Psoas muscle (tissue), 8 donors: ENCODE measurements around the gene DOK1. TPM values are rescaled to one million over a fixed set of nuclear protein-coding genes. Genes with fewer than 3 reads are reported as not detected.

Experiments used
- ATAC-seq, 4 donors: fragments of 200-7000 bp; cut with Tn5 transposase; one replicate each; pipeline ENCODE4 v1.9.1; 2020; ENCODE audit warnings: moderate library complexity in 3 of 4, mild to moderate bottlenecking in 2 of 4
- DNase-seq, 2 donors: peaks; one replicate each; pipeline ENCODE4 v3.0.0-alpha.2; 2020
- H3K27ac ChIP-seq: fragments of 200-600 bp; one replicate; pipeline ENCODE4 v1.8.0; 2022
- H3K27me3 ChIP-seq, 3 donors: fragments of 200-600 bp in 1 of 3; one replicate each; pipeline versions ENCODE4 v1.6.1 to v1.8.0; 2013 to 2022; ENCODE audit warnings: low read length in 2 of 3, mild to moderate bottlenecking in 2 of 3, moderate library complexity in 1 of 3; ENCODE audit not compliant: insufficient read depth in 3 of 3
- H3K36me3 ChIP-seq, 2 donors: fragments of 200-600 bp in 1 of 2; one replicate each; pipeline versions ENCODE4 v1.6.1 to v1.8.0; 2013 to 2022; ENCODE audit warnings: low read depth in 1 of 2, mild to moderate bottlenecking in 1 of 2, moderate library complexity in 1 of 2; ENCODE audit not compliant: insufficient read depth in 1 of 2
- H3K4me1 ChIP-seq: fragments of 200-600 bp; one replicate; pipeline ENCODE4 v1.8.0; 2022
- H3K4me3 ChIP-seq: fragments of 200-600 bp; one replicate; pipeline ENCODE4 v1.8.0; 2022; ENCODE audit warnings: mild to moderate bottlenecking
- H3K9me3 ChIP-seq: fragments of 200-600 bp; one replicate; pipeline ENCODE4 v1.8.0; 2022
- CTCF ChIP-seq: fragments of 200-600 bp; IDR thresholded peaks from one replicate; pipeline ENCODE4 v1.8.0; 2022; ENCODE audit warnings: antibody characterized with exemption
- WGBS, 3 donors: extraction: QIAGEN DNeasy Blood & Tissue Kit; methylation state at CpG; one replicate each; pipeline versions ENCODE4 v1.1.6 to v1.1.7; 2013; 5-methylcytosine and 5-hydroxymethylcytosine counted together
- intact Hi-C, 2 donors: fragments of 100-400 bp; cut with DNase I; formaldehyde crosslinking; loops; one replicate each; pipeline versions ENCODE4 v1.11.0 to v1.14.2; 2022
- polyA plus RNA-seq, 3 donors: library from polyadenylated mRNA; stranded (reverse); fragments of 200-250 nt; gene quantifications; one replicate each; pipeline ENCODE4 v1.2.3, GENCODE V29; 2013
- total RNA-seq, 4 donors: library from RNA; stranded (reverse); fragmentation: NEBNext Ultra II Directional in 2 of 4; extraction: Animal tissue kit (Norgen Biotek cat#: 25700) in 2 of 4; gene quantifications; one replicate each; pipeline versions ENCODE4 v1.2.1 to v1.2.4, GENCODE V29; 2021 to 2023
- donor health status: healthy with polysubstance abuse.
- donor health status: DM: no; HTN: no; CAD: no; lungs with moderate emphysema.
- donor health status: Bipolar disorder and iron deficiency.
- donor health status: healthy.
- donor health status: DM: yes; HTN: yes; CAD: no.
- donor health status: DM: no; HTN: no; CAD: no.
- donor health status: DM: no; HTN: no; CAD: no.
- donor health status: DM: yes; HTN: yes; CAD: no.

The DOK1 gene
- total and polyA plus RNA-seq, 7 donors, result 1.0 to 3.8 (median 1.5) TPM

DNA sequence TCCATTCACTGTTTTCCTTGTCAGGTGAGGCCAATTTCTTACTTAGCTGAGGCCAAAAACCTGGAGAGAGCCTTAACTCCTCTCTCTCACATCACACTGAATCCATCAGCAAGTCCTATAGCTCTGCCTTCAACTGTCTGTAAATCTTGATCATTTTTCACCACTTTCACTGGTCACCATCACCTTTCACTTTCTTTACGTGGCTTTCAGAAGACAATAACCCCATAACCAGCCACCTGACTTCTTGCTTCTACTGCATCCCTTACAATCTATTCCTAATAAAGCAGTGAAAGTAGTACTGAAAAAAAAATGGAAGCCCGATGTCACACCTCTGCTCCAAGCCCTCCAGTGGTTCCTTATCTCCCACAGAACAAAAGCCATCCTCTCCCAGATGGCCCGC lies 8.5 kb upstream of the DOK1 start:
- Histone ChIP-seq H3K4me1 (peaks cover 6% of the 10 kb centered on the region), H3K9me3 (no peaks in the 10 kb centered on the region), H3K36me3 (no peaks in the 10 kb centered on the region), H3K27ac (no peak overlapping the region), H3K27me3 (peaks cover 0 to 25% (median 4%) of the 10 kb centered on the region in 3 donors), H3K4me3 (no peak overlapping the region)
- DNase-seq (no peak), ATAC-seq (no peak)
- TF ChIP-seq CTCF, result no peak
- intact Hi-C loops, result no loop called here
- WGBS, 3 donors, result 89 to 94% (median 90%) methylated on average over 3 of the region's 3 CpGs

DNA sequence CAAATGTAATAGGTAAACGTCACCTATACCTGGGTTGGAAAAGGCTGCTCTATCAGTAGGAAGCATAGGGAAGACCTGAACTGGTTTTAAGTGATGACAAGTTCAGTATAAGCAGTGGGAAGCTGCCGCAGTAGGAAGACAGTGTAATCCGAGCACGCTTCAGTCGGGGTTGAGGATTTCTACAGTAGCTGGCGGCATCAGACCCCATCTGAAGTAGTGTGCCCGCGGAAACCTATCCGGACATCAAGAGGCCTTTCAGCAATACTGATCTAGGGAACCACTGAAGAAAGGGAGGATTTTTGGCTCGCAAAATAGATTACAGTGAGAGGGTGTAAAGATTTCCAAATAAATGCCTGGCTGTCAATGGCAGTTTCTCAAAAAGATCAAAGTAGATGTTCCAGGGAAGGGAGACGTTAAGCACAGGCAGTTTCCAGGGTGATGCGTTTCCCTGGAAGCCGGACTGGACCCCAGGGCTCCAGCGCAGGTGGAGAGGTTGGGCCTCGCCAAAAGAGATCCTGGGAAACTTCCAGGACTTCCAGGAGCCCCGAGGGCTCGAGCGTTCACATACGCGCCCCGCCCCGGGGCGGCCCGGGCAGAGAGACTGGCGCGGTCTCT lies 6.1 kb upstream of the DOK1 start:
- DNase-seq (no peak), ATAC-seq (peak in 1 of 4 donors; percentile 24)
- WGBS, 3 donors, result 8 to 10% (median 8%) methylated on average over 25 to 26 of the region's 26 CpGs
- no peaks in the 10 kb centered on the region for H3K9me3 ChIP-seq
- no peaks in the 10 kb centered on the region for H3K36me3 ChIP-seq
- H3K27me3 ChIP-seq, result peaks cover 0 to 38% (median 7%) of the 10 kb centered on the region in 3 donors
- peak overlapping the region; percentile 60 for H3K27ac ChIP-seq
- no peak for TF ChIP-seq CTCF
- H3K4me1 ChIP-seq, result peaks cover 6% of the 10 kb centered on the region
- peak overlapping the region; percentile 68 for H3K4me3 ChIP-seq
- intact Hi-C loops, result no loop called here

GRCh38 chr2:74548900-74549826 lies 5.4 kb upstream of the DOK1 start:
- intact Hi-C loops, result no loop called here
- ATAC-seq (peak; percentile 67 to 80 (median 72)), DNase-seq (peak; percentile 76 to 79)
- Histone ChIP-seq H3K4me1 (peaks cover 6% of the 10 kb centered on the region), H3K9me3 (no peaks in the 10 kb centered on the region), H3K27me3 (peaks cover 0 to 45% (median 7%) of the 10 kb centered on the region in 3 donors), H3K36me3 (no peaks in the 10 kb centered on the region), H3K4me3 (peak overlapping the region; percentile 68), H3K27ac (peak overlapping the region; percentile 60)
- WGBS, 3 donors, result 4 to 8% (median 4%) methylated on average over 54 to 85 of the region's 85 CpGs
- TF ChIP-seq CTCF, result no peak

DNA sequence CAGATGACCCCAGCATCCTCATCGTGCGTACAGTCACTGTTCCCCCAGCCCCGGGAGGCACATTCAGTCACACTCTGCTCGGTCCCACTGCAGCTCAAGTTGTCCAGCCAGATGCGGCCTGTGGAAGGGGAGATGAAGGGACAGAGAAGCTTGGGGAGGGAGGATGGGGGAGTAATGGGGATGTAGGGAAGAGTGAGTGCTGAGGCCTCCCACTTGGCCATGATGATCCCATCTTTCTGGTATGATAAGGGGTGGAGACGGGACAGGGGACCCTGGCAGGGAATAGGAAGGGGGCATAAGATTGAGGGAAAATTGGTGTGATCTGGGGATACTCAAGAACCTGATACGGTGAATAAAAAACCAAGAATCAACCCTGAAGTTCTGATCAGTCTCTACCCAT lies 4.3 kb upstream of the DOK1 start:
- Histone ChIP-seq H3K27me3 (peaks cover 0 to 55% (median 14%) of the 10 kb centered on the region in 3 donors), H3K9me3 (no peaks in the 10 kb centered on the region), H3K4me3 (no peak overlapping the region), H3K27ac (no peak overlapping the region), H3K36me3 (no peaks in the 10 kb centered on the region), H3K4me1 (peaks cover 12% of the 10 kb centered on the region)
- intact Hi-C loops, result no loop called here
- WGBS, 3 donors, result 89 to 91% (median 90%) methylated on average over 7 of the region's 7 CpGs
- DNase-seq (no peak), ATAC-seq (no peak)
- no peak for TF ChIP-seq CTCF
